ENCODE results near the gene CRABP2.

Gene CRABP2

GRCh38 chr1:156741481-156741983, 36.1 kb upstream of the CRABP2 start:
- no peak for DNase-seq

DNA sequence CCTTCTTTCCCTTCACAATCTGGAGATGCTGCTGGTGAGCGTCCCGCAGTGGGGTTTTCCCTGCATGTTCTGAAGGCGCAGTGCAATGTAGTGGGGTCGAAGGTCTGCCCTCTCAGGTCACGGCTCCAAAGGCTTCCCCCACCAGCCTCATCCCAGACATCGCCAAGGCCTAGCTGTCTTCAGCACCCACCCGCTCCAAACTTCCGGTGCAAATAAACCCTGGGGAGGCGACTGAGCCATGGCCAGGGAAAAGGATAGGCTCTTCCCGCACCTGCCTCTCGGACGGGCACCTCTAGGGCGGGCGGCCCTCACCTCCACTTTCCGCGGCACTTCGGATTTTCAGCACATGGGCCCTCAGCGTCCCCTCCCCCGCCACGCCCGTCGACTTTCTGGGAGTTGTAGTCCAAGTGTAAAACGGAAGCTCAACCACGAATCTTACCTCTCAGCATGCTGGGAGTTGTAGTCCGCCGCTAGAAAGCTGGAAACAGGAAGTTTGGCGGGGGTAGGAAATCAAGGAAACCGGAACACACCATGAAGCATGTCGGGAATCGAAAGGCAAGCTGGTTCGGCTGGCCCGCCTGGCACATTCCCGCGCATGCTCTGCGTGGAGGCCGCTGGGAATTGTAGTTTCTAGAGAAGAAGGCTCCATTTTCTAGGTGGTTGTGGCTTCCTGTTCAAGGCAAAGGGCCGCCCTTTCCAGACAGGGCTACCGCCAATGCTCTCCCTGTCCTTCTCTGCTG, 35.5 kb upstream of the CRABP2 start, which contains the start of gene MRPL24:
Gene MRPL24 (minus strand): TSS at position 348 of the 740 bp plus-strand sequence. CDS start 2,384 bp downstream, outside the sequence.
- DNase-seq: peak; percentile 99 to 100

DNA sequence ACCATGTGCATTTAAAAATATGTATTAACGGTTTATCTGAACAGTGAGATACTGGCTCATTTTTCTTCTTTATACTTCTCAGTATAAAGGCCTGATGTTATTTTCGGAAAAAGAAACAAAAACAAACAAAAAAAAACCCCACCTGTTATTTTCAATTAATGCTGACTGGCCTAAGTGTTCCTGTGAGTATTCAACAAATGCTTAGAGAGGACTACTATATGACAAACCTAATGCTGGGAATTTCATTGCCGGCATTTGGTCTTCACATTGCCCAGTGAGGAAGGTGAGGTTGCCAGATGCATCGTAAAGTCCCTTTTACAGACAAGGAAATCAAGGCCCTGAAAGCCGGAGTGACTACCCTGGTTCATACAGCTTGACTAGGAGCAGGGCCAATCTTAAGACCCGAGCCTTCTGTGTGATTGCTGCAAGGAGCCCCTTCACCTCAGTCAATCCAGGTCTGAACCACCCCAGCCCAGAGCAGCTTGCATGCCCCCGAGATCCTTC, 34.9 kb upstream of the CRABP2 start:
- no peak for DNase-seq

GRCh38 chr1:156738916-156739315, 33.5 kb upstream of the CRABP2 start:
- no peak for DNase-seq

- no peak for DNase-seq
These were observed 33.0 kb upstream of the CRABP2 start for GRCh38 chr1:156738407-156738806.

GRCh38 chr1:156733989-156734584, 28.7 kb upstream of the CRABP2 start:
- DNase-seq: no peak

DNA sequence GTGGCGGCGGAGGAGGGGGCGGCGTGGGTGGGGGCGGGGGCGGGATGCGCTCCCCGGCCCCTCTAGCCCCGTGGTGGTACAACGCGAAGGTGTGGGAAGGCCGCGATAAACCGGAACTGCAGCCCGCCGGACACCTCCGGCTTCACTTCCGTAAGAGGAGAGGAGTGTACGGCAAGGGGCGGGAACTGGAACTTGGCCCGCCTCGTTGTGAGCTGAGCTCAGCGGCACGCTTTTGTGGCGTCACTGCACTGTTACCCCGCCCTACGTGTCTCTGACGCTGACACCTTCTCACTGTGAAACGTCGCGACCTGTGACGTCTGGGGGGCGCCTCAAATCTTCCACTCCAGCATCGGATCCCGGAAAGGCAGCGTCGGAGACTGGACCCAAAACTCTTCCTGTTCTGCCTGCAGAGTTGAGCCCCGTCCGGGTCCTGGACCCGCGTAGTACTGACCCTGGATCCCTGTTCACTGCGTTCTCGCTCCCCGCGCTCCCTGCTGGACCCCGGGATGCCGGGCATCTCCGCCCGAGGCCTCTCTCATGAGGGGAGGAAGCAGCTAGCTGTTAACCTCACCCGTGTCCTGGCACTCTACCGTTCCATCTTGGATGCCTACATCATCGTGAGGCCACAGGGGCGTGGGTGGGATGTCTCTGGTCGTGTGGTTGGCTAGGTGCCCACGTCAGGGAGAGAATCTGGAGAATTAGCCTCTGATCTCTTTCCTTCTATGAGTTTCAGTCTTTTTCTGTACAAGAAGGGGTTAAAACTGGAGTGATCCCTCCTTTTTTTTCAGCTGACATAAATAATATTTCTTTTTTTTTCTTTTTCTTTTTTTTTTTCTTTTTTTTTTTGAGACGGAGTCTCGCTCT, 23.4 kb upstream of the CRABP2 start, which contains the start of gene ISG20L2:
Gene ISG20L2 (minus strand): TSS at position 168 of the 864 bp plus-strand sequence. CDS start 1,114 bp downstream, outside the sequence.
- peak; percentile 84 to 92 for DNase-seq

- peak; percentile 52 to 82 for DNase-seq
These were observed 22.7 kb upstream of the CRABP2 start, which contains the start of gene METTL25B for GRCh38 chr1:156727926-156728598. METTL25B (plus strand) TSS chr1:156728469; CDS start chr1:156729105, 636 bp downstream.

DNA sequence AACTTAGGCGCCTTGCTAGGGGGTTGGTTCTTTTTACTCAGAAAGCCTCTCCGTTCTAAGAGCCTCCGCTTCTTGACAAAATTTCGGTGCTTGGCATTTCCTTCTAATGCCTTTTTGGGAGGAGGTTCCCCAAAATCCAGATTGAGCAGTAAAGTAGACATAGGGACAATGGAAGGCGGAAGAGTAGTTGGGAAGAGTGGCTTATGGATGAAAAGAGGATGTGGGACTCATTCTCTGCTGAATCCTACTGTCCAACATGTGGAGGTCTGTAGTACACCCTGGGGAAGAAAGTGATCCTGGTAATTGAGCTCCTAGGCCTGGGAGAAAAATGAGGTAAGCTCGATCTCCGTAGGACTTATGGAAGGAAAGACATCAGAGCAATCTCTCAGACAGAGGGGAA, 22.1 kb upstream of the CRABP2 start:
- no peak for DNase-seq

DNA sequence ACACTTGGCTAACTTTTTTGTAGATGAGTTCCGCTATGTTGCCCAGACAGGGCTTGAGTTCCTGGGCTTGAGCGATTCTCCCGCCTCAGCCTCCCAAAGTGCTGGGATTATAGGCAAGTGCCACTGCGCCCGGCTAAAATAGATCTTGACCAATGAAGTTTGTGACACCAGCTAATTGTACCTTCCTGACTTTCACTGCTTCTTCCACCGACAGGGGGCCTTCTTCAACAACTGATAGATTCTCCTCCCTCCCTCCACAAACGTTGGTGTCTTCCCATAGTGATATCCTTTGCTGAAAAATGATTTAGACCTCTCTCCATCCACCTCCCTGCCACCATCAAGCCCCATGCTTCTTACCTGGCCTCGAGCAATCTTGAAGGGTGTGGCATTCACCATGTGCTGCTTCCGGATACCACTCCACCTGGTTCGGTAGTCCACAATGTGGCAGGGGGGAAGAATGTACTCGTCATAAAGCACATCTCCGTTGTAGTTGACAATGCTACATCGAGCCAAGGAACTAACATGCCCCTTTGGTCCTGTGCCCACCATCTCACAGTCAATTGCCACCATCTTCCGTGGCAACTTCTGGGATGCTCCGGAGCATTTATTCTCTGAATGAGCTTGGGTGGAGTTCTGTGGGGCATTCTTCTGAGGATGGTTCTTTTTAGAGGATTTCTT, 21.3 kb upstream of the CRABP2 start:
- DNase-seq: peak in 1 of 2 donors; percentile 13

DNA sequence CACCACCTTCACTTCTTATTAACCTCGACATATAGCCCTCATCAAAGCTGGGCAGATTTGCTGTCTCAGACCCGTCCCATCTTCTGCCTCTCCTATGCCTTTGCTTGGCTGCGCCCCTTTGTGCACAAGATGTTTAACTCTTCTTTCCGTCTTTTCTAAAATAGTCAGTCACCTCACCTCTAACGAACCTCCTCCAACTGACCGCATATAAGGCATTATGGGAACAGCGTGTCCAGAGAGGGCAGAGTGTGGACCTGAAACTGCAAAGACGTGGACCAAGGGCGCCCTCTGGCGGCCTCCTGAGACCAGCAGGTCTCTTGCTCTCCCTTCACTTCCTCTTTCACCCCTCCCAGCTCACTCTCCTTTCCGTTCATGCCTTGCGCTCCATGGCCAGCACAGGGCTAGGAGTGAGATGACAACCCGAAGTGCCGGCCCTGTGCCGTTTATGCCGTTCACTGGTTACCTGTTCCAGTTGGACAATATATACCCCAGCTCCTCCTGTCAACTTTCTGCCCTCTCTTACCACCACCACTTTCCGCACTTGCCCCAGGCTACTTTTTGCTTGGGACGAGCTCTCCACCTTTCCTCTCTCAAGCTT, 20.4 kb upstream of the CRABP2 start:
- DNase-seq: peak; percentile 77 to 86

DNA sequence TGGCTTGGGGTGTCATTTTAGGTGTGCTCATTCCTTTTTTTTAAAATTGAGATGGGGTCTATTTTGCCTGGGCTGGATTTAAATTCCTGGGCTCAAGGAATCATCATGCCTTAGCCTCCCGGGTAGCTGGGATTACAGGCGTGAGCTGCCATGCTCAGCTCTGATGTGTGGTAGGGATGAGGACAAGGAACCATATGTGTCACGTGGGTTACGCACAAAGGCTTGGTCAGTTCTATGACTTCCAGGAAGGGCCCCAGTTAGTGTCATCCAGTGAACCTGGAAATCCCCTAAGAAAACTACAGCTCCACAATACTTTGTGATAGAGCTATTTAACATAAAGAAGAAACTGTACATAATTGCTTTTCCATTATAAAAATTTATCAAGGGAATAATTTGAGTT, 16.2 kb upstream of the CRABP2 start:
- DNase-seq: no peak

GRCh38 chr1:156721131-156721530, 15.7 kb upstream of the CRABP2 start:
- DNase-seq: no peak

GRCh38 chr1:156717351-156717750, 12.0 kb upstream of the CRABP2 start:
- DNase-seq: no peak

- DNase-seq: no peak
These were observed 9.4 kb upstream of the CRABP2 start for GRCh38 chr1:156714830-156715229.

DNA sequence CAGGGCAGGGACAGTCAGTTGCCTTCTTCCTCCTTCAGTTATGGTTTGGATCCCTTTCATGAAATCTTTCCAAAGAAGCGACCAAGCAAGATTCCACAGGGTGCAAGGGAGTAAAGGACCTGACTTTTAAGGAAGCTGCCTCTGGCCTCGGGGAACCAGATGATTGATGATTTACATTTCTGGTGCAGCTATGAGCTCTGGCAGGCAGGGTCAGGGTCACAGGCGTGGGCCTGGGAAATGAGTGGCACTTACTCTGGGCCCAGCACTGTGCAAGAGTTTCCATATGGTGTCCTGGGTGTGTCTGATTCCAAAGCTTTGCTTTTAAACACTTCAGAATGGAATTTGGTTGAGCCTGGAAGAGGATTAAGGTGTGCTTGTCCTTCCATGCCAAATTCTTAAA, 7.2 kb upstream of the CRABP2 start:
- DNase-seq: no peak

GRCh38 chr1:156711011-156711817, 5.8 kb upstream of the CRABP2 start:
- no peak for DNase-seq

GRCh38 chr1:156709757-156710489, 4.5 kb upstream of the CRABP2 start:
- DNase-seq: peak in 1 of 2 donors; percentile 11

DNA sequence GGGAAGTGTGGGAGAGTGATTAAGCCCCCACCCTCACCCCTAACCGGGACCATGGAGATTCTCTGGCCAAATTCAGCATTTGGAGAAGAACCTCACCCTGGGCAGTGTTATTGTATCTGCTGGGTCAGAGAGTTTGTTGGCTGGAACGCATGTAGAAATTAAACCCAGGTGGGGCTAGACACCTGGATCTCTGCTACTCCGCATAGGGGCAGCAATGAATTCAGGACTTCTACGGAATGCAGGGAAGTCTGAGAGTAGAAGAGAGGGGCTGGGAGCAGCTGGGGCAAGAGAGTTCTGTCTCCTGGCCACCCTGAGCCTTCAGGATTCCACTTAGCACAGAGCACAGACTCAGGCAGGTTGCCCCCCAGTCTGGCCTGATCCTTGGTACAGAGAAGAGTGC, 3.6 kb upstream of the CRABP2 start:
- no peak for DNase-seq

All from hippocampal formation (tissue), 2 donors.